GM20431 (cell line): Measurements from ENCODE around the gene LBH.

Experiments used
- in situ Hi-C: fragments of 300-500 bp; cut with MseI, MboI; formaldehyde crosslinking; loops from one replicate; pipeline ENCODE4 v1.15.0; 2020; ENCODE audit warnings: low sequenced_read_pairs; ENCODE audit not compliant: unreplicated experiment

Gene LBH

GRCh38 chr2:30253873-30254684, 22.7 kb downstream of the LBH start:
- in situ Hi-C loops, result no loop called here

GRCh38 chr2:30254685-30255001, 23.3 kb downstream of the LBH start:
- in situ Hi-C loops, result no loop called here

GRCh38 chr2:30255026-30255425, 23.7 kb downstream of the LBH start:
- in situ Hi-C loops, result no loop called here

GRCh38 chr2:30255466-30256408, 24.4 kb downstream of the LBH start:
- in situ Hi-C loops, result no loop called here

GRCh38 chr2:30257266-30258214, 26.2 kb downstream of the LBH start:
- in situ Hi-C loops, result no loop called here

GRCh38 chr2:30259071-30259470, 27.7 kb downstream of the LBH start:
- in situ Hi-C loops, result no loop called here

GRCh38 chr2:30259827-30260679, 28.7 kb downstream of the LBH start:
- in situ Hi-C loops, result no loop called here

GRCh38 chr2:30260941-30261340, 29.6 kb downstream of the LBH start:
- in situ Hi-C loops, result no loop called here

- in situ Hi-C loops, result no loop called here
Measured at GRCh38 chr2:30261695-30262211, 30.4 kb downstream of the LBH start.

- in situ Hi-C loops, result no loop called here
Measured at GRCh38 chr2:30262716-30263309, 31.5 kb downstream of the LBH start.

GRCh38 chr2:30264274-30264673, 32.9 kb downstream of the LBH start:
- in situ Hi-C loops, result no loop called here

GRCh38 chr2:30265052-30266015, 34.0 kb downstream of the LBH start:
- in situ Hi-C loops, result no loop called here

GRCh38 chr2:30266051-30266621, 34.8 kb downstream of the LBH start:
- in situ Hi-C loops, result no loop called here

- in situ Hi-C loops, result no loop called here
Measured at GRCh38 chr2:30266705-30267104, 35.4 kb downstream of the LBH start.

GRCh38 chr2:30267161-30267975, 36.0 kb downstream of the LBH start:
- in situ Hi-C loops, result no loop called here

- in situ Hi-C loops, result no loop called here
Measured at GRCh38 chr2:30268296-30268871, 37.0 kb downstream of the LBH start.
